Mucosa of stomach (tissue), 1 donor: ENCODE results near the gene COMMD4.
"Not testable (repeated sequence)": the region's sequence is repeated elsewhere in the genome, so short reads cannot be mapped to it uniquely, and the experiment has no call there.

Experiments used
- H3K27me3 ChIP-seq: one replicate; pipeline ENCODE4 v1.7.0; 2013; ENCODE audit warnings: mild to moderate bottlenecking, low read length; ENCODE audit not compliant: control insufficient read depth, insufficient read depth
- H3K36me3 ChIP-seq: one replicate; pipeline ENCODE4 v1.7.0; 2013; ENCODE audit warnings: low read length; ENCODE audit not compliant: control insufficient read depth, insufficient read depth
- H3K4me1 ChIP-seq: one replicate; pipeline ENCODE4 v1.7.0; 2013; ENCODE audit warnings: mild to moderate bottlenecking, low read length; ENCODE audit not compliant: control insufficient read depth, insufficient read depth
- H3K4me3 ChIP-seq: one replicate; pipeline ENCODE4 v1.7.0; 2013; ENCODE audit warnings: low read length
- H3K9ac ChIP-seq: one replicate; pipeline ENCODE4 v1.7.0; 2013; ENCODE audit warnings: mild to moderate bottlenecking, low read length, moderate library complexity
- H3K9me3 ChIP-seq: one replicate; pipeline ENCODE4 v1.7.0; 2013; ENCODE audit warnings: mild to moderate bottlenecking, low read length, moderate library complexity; ENCODE audit not compliant: control insufficient read depth
- donor health status: Pancreatic carcinoma.

COMMD4 gene

DNA sequence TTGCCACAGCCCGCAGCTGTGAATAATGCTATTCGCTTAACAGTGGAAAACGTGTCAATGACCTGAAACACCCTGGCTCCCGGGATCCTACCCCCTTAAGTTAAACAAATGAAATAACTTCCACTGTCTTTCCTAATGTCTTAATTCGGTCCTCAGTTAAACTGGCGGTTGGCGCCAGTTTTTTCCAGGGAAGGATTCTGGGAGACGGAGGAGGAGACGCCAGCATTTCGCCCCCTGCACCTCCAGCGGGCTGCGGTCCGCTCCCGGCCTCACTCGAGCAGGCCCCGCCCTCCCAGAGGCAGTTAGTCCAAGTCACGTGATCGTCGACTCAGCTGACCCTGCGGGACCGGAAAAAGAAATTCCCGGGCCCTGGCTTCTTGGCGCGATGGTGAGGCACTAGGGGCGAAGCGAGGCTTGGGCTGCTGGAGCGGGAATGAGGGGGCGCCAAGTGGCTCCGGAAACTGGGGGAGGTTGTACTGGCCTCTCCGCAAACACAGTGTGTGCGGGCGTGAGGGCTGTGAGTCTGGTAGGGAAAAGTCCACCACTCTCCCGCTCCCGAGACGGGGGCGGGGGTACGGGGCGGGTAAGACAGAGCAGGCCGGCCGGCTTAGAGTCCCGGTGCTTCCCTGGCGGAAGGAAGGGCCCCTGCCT is at the start of gene COMMD4:
COMMD4 (plus strand) TSS at position 359 of the 651 bp plus-strand sequence; CDS start at position 386, 27 bp downstream.
- Histone ChIP-seq H3K9me3 (no peaks in the 10 kb centered on the region), H3K27me3 (no peaks in the 10 kb centered on the region), H3K9ac (peak within 1 kb of the TSS; percentile 83), H3K4me3 (peak within 1 kb of the TSS; percentile 53), H3K4me1 (peaks cover 8% of the 10 kb centered on the region), H3K36me3 (no peaks in the 10 kb centered on the region)

DNA sequence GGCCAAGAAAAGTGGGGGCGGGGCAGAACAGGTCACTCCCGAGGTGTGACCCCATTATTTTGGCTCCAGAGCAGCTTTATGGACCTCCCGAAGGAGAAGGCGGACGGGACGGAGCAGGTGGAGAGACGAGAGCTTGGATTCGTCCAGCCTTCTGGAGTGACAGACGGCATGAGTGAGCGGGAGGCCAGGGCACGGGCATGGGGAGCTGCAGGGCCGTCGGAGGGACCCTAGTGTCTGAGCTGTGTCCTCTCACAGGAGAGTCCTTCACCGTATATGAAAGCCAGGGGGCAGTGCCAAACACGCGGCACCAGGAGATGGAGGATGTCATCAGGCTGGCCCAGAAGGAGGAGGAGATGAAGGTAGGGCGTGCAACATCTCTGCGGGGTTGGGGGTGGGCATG is 42.2 kb upstream of the COMMD4 start:
- not testable (repeated sequence) for H3K4me3 ChIP-seq, H3K36me3 ChIP-seq, H3K9ac ChIP-seq, H3K27me3 ChIP-seq, H3K9me3 ChIP-seq, H3K4me1 ChIP-seq

DNA sequence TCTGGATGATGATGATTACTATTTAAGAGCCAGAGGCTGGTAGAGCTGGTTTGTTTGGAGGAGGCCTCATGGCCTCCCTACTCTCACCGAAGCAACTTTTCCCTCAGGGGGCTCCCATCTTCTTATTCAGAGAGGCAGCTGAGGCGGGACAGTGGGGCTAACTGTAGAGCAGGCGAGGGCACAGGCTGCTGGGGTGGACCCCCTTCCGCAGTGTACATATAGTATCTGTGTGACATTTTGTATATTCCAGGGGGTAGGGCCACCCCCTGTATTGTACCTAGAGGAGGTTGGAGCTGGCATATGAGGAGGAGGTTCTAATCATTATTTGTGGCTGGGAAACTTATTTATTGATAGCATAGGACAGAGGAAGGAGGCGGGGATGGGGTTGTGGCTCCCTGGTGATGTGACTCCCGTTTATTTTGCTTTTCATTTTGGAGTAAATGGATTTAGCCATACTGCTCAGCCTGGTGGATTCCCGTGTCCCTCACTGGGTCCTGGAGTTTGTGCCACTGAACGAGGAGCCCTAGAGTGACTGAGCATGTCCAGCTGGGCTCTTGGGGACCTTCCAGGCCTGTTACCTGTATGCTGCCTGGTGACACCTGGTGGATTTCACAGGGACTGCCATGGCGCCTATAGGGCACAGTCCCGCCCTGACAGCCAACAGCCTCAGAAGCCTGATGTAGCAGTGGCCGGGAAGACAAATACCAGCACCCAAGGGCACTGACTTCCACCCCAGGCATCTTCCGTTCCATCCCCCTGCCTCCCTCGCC is 37.1 kb upstream of the COMMD4 start:
- H3K4me3 ChIP-seq, H3K9me3 ChIP-seq, H3K4me1 ChIP-seq, H3K36me3 ChIP-seq, H3K9ac ChIP-seq, H3K27me3 ChIP-seq: not testable (repeated sequence)

DNA sequence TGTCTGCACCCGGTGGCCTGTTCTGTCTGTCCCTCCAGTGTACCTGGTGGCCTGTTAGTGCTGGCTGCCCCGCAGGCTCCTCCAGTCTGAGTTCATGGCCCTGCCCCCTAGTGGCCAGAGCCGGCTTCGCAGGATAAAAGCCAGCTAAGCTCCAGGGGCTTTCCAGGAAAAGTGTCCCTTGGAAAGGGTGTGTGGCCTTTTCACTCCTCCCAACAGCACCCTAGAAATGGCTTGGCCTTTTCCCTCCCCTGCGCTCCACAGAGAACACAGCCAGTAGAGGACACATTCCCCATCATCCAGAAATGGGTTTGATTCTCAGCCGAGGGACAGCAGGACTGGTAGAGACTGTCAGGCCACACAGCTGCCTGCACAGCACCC is 36.6 kb upstream of the COMMD4 start:
- H3K9ac ChIP-seq, H3K9me3 ChIP-seq, H3K36me3 ChIP-seq, H3K4me1 ChIP-seq, H3K27me3 ChIP-seq, H3K4me3 ChIP-seq: not testable (repeated sequence)

DNA sequence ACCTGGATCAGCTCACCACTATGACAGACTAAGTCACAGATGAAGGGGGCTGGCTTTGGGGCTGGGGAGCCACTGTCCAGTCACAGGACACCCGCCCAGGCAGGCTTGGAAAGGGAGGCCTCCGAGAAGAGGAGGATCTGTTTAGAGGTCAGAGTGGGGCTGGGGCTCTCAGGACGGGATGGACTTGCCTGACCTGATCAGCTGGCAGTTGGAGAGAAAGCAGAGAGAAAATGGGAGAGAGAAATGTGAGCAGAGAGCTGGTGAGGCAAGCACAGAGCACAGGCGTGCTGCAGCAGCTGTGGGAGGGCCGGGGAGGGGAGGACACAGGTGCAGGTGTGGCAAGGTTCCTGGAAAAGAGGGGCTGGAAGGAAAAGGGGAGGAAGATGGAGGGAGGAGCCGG is 35.8 kb upstream of the COMMD4 start:
- not testable (repeated sequence) for H3K27me3 ChIP-seq, H3K36me3 ChIP-seq, H3K9ac ChIP-seq, H3K9me3 ChIP-seq, H3K4me1 ChIP-seq, H3K4me3 ChIP-seq

DNA sequence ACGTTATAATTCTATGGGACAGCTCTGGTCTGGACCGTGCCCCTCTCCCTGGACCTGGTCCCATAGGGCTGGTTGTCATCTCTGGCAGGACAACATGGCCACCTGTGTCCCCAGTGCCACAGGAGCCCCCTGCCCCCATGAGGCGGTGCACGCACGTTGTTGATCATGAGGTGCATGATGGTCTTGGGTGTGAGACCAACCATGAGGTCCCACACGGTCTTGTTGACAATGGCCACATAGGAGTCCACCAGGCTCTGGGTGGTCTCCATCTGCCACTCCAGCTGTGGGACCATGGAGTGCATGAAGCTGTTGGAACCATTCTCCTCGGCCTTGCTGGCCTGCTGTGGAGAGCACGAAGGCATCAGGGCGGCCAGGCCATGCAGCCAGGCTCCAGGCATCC is 33.5 kb upstream of the COMMD4 start:
- Histone ChIP-seq H3K27me3 (no peaks in the 10 kb centered on the region), H3K36me3 (no peaks in the 10 kb centered on the region), H3K9ac (no peak overlapping the region), H3K9me3 (no peaks in the 10 kb centered on the region), H3K4me3 (no peak overlapping the region), H3K4me1 (no peaks in the 10 kb centered on the region)

- not testable (repeated sequence) for H3K9me3 ChIP-seq, H3K4me1 ChIP-seq, H3K36me3 ChIP-seq, H3K9ac ChIP-seq, H3K4me3 ChIP-seq, H3K27me3 ChIP-seq
Measured at GRCh38 chr15:75302753-75303152, 33.1 kb upstream of the COMMD4 start.

DNA sequence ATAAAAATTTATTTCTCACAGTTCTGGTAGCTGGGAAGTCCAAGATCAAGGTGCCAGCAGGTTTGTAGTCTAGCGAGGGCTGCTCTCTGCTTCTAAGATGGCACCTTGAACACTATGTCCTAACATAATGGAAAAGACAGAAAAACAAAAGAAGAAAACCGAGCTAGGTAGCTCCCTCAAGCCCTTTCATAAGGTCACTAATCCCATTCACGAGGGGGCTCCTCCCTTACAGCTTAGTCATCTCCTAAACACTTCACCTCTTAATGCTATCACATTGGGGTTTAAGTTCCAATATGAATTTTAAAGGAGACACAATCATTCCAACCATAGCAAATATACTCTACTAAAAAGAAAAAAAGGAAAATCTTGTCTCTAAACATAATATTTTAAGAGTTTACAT is 29.7 kb upstream of the COMMD4 start:
- Histone ChIP-seq H3K9ac (no peak overlapping the region), H3K36me3 (no peaks in the 10 kb centered on the region), H3K9me3 (no peaks in the 10 kb centered on the region), H3K4me3 (no peak overlapping the region), H3K4me1 (peaks cover 4% of the 10 kb centered on the region), H3K27me3 (no peaks in the 10 kb centered on the region)

GRCh38 chr15:75307778-75308390 is 28.0 kb upstream of the COMMD4 start:
- H3K4me1 ChIP-seq: peaks cover 4% of the 10 kb centered on the region
- H3K27me3 ChIP-seq: no peaks in the 10 kb centered on the region
- no peak overlapping the region for H3K9ac ChIP-seq
- no peaks in the 10 kb centered on the region for H3K9me3 ChIP-seq
- no peaks in the 10 kb centered on the region for H3K36me3 ChIP-seq
- H3K4me3 ChIP-seq: no peak overlapping the region

GRCh38 chr15:75309711-75310110 is 26.2 kb upstream of the COMMD4 start:
- Histone ChIP-seq H3K9ac (no peak overlapping the region), H3K4me3 (no peak overlapping the region), H3K36me3 (no peaks in the 10 kb centered on the region), H3K27me3 (no peaks in the 10 kb centered on the region), H3K4me1 (peaks cover 4% of the 10 kb centered on the region), H3K9me3 (no peaks in the 10 kb centered on the region)

DNA sequence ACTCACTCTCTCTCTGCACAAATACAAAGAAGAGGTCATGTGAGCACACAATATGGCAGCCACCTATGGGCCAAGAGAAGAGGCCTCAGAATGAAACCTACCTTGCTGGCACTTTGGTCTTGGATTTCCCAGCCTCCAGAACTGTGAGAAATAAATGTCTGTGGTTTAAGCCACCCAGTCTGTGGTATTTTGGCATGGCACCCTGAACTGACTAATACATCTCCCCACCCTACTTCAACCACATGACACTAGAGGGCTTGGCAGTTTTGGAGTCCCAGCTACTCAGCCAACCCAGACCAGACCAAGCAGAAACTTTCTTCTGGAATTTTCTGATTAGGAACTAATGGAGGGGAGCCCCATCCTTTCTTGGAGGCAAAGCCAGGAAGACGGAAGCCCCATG is 23.3 kb upstream of the COMMD4 start:
- not testable (repeated sequence) for H3K36me3 ChIP-seq, H3K27me3 ChIP-seq, H3K4me1 ChIP-seq, H3K9me3 ChIP-seq, H3K4me3 ChIP-seq, H3K9ac ChIP-seq

DNA sequence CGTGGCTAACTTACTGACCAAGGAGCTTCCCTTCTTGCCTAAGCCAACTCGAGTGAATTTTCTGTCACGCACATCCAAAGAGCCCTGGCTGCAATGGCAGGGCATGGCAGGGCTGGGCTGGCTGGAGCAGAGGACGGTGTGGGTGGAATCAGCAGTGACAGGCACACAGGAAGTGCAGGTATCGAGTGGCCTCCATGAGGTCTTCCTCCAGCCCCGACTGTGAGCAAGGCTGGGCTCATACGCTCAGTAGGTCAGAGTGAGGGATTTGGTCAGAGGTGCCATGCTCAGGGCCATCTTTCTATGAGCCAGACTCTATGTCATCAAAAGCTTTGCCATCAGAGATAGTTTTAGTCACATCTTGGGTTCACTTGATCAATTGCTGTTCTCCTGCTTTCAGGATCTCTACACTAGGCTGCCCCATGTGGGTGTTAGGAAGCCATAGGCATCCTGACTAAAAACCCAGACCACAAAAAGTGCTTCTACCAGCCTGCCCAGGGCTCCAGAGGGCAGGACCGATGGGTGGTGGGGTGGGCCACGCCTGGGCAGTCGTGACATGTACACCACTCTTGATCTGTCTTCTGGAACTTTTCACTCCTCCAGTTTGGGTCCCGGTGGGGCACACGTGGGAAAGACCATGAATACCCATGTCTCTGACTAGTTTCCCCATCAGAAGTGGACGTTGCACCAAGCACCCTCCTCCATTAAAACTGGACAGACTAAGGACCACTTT is 22.6 kb upstream of the COMMD4 start:
- Histone ChIP-seq H3K4me1 (no peaks in the 10 kb centered on the region), H3K4me3 (no peak overlapping the region), H3K9ac (no peak overlapping the region), H3K36me3 (no peaks in the 10 kb centered on the region), H3K27me3 (no peaks in the 10 kb centered on the region), H3K9me3 (no peaks in the 10 kb centered on the region)
